Stimulated activated CD8-positive, alpha-beta memory T cell treated with anti-CD3 and anti-CD28 coated beads, Interleukin-12 subunit alpha, Interleukin-12 subunit beta, amount 100 ng/mL, for 24 hours (primary cell): Measurements from ENCODE around the gene ABHD1.
"Not testable (repeated sequence)": the region's sequence is repeated elsewhere in the genome, so short reads cannot be mapped to it uniquely, and the experiment has no call there.

Experiments used
- DNase-seq: peaks from one replicate; pipeline ENCODE4 v3.0.0-alpha.2; 2020; ENCODE audit errors: extremely low read depth

Gene ABHD1

GRCh38 chr2:27109083-27109482 is 14.5 kb upstream of the ABHD1 start:
- no peak for DNase-seq

GRCh38 chr2:27110603-27111352 is 12.8 kb upstream of the ABHD1 start:
- DNase-seq = not testable (repeated sequence)

- not testable (repeated sequence) for DNase-seq
Observed at GRCh38 chr2:27111392-27112078, 12.1 kb upstream of the ABHD1 start.

GRCh38 chr2:27115519-27115918 is 8.1 kb upstream of the ABHD1 start:
- DNase-seq = no peak

- no peak for DNase-seq
Observed at GRCh38 chr2:27117995-27118524, 5.6 kb upstream of the ABHD1 start.

GRCh38 chr2:27118525-27119329 is 4.9 kb upstream of the ABHD1 start, which contains the start of gene CGREF1:
TSS of gene CGREF1 (minus strand) at chr2:27119128. CDS start at chr2:27104366, 14,762 bp downstream.
- DNase-seq = no peak

- DNase-seq = not testable (repeated sequence)
Observed at GRCh38 chr2:27119330-27119670, 4.3 kb upstream of the ABHD1 start.

GRCh38 chr2:27121906-27122305 is 1.7 kb upstream of the ABHD1 start:
- no peak for DNase-seq

- DNase-seq = no peak
Observed at GRCh38 chr2:27122791-27123190, 824 bp upstream of the ABHD1 start.

- no peak for DNase-seq
Observed at GRCh38 chr2:27125104-27125503, 1.5 kb downstream of the ABHD1 start.

GRCh38 chr2:27126252-27126710 is 2.7 kb downstream of the ABHD1 start:
- DNase-seq = no peak

- no peak for DNase-seq
Observed at GRCh38 chr2:27127883-27128667, 4.5 kb downstream of the ABHD1 start.

GRCh38 chr2:27128668-27129571 is 5.3 kb downstream of the ABHD1 start:
- no peak for DNase-seq

GRCh38 chr2:27130396-27130795 is 6.8 kb downstream of the ABHD1 start:
- DNase-seq = no peak

- DNase-seq = no peak
Observed at GRCh38 chr2:27131429-27131828, 7.8 kb downstream of the ABHD1 start.

- DNase-seq = no peak
Observed at GRCh38 chr2:27133195-27133875, 9.7 kb downstream of the ABHD1 start.

GRCh38 chr2:27133905-27134780 is 10.5 kb downstream of the ABHD1 start, which contains the start of gene PREB:
TSS of gene PREB (minus strand) at chr2:27134636. CDS start at chr2:27134421, 215 bp downstream.
- peak; percentile 97 for DNase-seq

- DNase-seq = no peak
Observed at GRCh38 chr2:27134781-27135477, 11.3 kb downstream of the ABHD1 start.
